ENCODE data around the gene PPM1H. TPM values are rescaled to one million over a fixed set of nuclear protein-coding genes. Genes with fewer than 3 reads are reported as not detected.

PPM1H gene
- total RNA-seq, 2 experiments from 2014 or later, result not detected

- Mint-ChIP-seq H3K4me3 (no peak overlapping the region), H3K27me3 (ENCODE audit: low read depth) (peaks cover 5% of the 10 kb centered on the region), H3K36me3 (ENCODE audit: low read depth) (no peaks in the 10 kb centered on the region), H3K27ac (no peak overlapping the region), H3K9me3 (no peaks in the 10 kb centered on the region), H3K4me1 (ENCODE audit: low read depth) (no peaks in the 10 kb centered on the region)
- intact Hi-C loops (cut with micrococcal nuclease), result no loop called here
- no peak for DNase-seq
- CTCF ChIA-PET, result no interaction called here
Observed at GRCh38 chr12:62724285-62724684, 210.7 kb downstream of the PPM1H start.

- DNase-seq, result no peak
- no peak overlapping the region for H3K4me3 Mint-ChIP-seq
- H3K9me3 Mint-ChIP-seq, result no peaks in the 10 kb centered on the region
- no peaks in the 10 kb centered on the region for H3K36me3 Mint-ChIP-seq (ENCODE audit: low read depth)
- intact Hi-C loops (cut with micrococcal nuclease), result no loop called here
- no peaks in the 10 kb centered on the region for H3K27me3 Mint-ChIP-seq (ENCODE audit: low read depth)
- CTCF ChIA-PET, result no interaction called here
- H3K27ac Mint-ChIP-seq, result no peak overlapping the region
- H3K4me1 Mint-ChIP-seq (ENCODE audit: low read depth), result no peaks in the 10 kb centered on the region
Observed at GRCh38 chr12:62722971-62723680, 211.8 kb downstream of the PPM1H start.

GRCh38 chr12:62720661-62721330 is 214.2 kb downstream of the PPM1H start:
- Mint-ChIP-seq H3K36me3 (ENCODE audit: low read depth) (no peaks in the 10 kb centered on the region), H3K27ac (no peak overlapping the region), H3K27me3 (ENCODE audit: low read depth) (no peaks in the 10 kb centered on the region), H3K4me1 (ENCODE audit: low read depth) (no peaks in the 10 kb centered on the region), H3K4me3 (no peak overlapping the region), H3K9me3 (no peaks in the 10 kb centered on the region)
- CTCF ChIA-PET, result interaction anchor here (1.1 kb wide), 1 partner anchor 138 kb away, joined by 3 read pairs; no protein-coding TSS in a partner anchor
- DNase-seq, result no peak
- intact Hi-C loops (cut with micrococcal nuclease), result no loop called here

- Mint-ChIP-seq H3K27me3 (ENCODE audit: low read depth) (no peaks in the 10 kb centered on the region), H3K9me3 (no peaks in the 10 kb centered on the region), H3K36me3 (ENCODE audit: low read depth) (no peaks in the 10 kb centered on the region), H3K4me3 (no peak overlapping the region), H3K4me1 (ENCODE audit: low read depth) (no peaks in the 10 kb centered on the region), H3K27ac (no peak overlapping the region)
- intact Hi-C loops (cut with micrococcal nuclease), result no loop called here
- CTCF ChIA-PET, result no interaction called here
- no peak for DNase-seq
Observed at GRCh38 chr12:62720025-62720424, 214.9 kb downstream of the PPM1H start.

- H3K27ac Mint-ChIP-seq, result no peak overlapping the region
- CTCF ChIA-PET, result interaction anchor here (0.6 kb wide), 1 partner anchor 21 kb away, joined by 4 read pairs; no protein-coding TSS in a partner anchor
- H3K4me3 Mint-ChIP-seq, result no peak overlapping the region
- H3K36me3 Mint-ChIP-seq (ENCODE audit: low read depth), result no peaks in the 10 kb centered on the region
- H3K9me3 Mint-ChIP-seq, result no peaks in the 10 kb centered on the region
- DNase-seq, result no peak
- intact Hi-C loops (cut with micrococcal nuclease), result no loop called here
- H3K4me1 Mint-ChIP-seq (ENCODE audit: low read depth), result no peaks in the 10 kb centered on the region
- no peaks in the 10 kb centered on the region for H3K27me3 Mint-ChIP-seq (ENCODE audit: low read depth)
Observed at GRCh38 chr12:62718762-62719426, 216.1 kb downstream of the PPM1H start.

GRCh38 chr12:62717643-62718042 is 217.3 kb downstream of the PPM1H start:
- no peaks in the 10 kb centered on the region for H3K36me3 Mint-ChIP-seq (ENCODE audit: low read depth)
- H3K27me3 Mint-ChIP-seq (ENCODE audit: low read depth), result no peaks in the 10 kb centered on the region
- H3K9me3 Mint-ChIP-seq, result no peaks in the 10 kb centered on the region
- intact Hi-C loops (cut with micrococcal nuclease), result no loop called here
- no peak for DNase-seq
- CTCF ChIA-PET, result no interaction called here
- H3K4me1 Mint-ChIP-seq (ENCODE audit: low read depth), result no peaks in the 10 kb centered on the region
- no peak overlapping the region for H3K27ac Mint-ChIP-seq
- H3K4me3 Mint-ChIP-seq, result no peak overlapping the region

GRCh38 chr12:62716866-62717525 is 218.0 kb downstream of the PPM1H start:
- H3K36me3 Mint-ChIP-seq (ENCODE audit: low read depth), result no peaks in the 10 kb centered on the region
- CTCF ChIA-PET, result no interaction called here

GRCh38 chr12:62716037-62716436 is 218.9 kb downstream of the PPM1H start:
- no peak for DNase-seq
- no peaks in the 10 kb centered on the region for H3K9me3 Mint-ChIP-seq
- no peaks in the 10 kb centered on the region for H3K4me1 Mint-ChIP-seq (ENCODE audit: low read depth)
- no peak overlapping the region for H3K4me3 Mint-ChIP-seq
- no peak overlapping the region for H3K27ac Mint-ChIP-seq
- intact Hi-C loops (cut with micrococcal nuclease), result no loop called here
- no peaks in the 10 kb centered on the region for H3K36me3 Mint-ChIP-seq (ENCODE audit: low read depth)
- H3K27me3 Mint-ChIP-seq (ENCODE audit: low read depth), result no peaks in the 10 kb centered on the region
- CTCF ChIA-PET, result no interaction called here

More at GRCh38 chr12:62716866-62717525, 218.0 kb downstream of the PPM1H start:
- no peaks in the 10 kb centered on the region for H3K27me3 Mint-ChIP-seq (ENCODE audit: low read depth)
- H3K4me3 Mint-ChIP-seq, result no peak overlapping the region
- no peaks in the 10 kb centered on the region for H3K4me1 Mint-ChIP-seq (ENCODE audit: low read depth)
- DNase-seq, result no peak
- intact Hi-C loops (cut with micrococcal nuclease), result no loop called here
- H3K9me3 Mint-ChIP-seq, result no peaks in the 10 kb centered on the region
- H3K27ac Mint-ChIP-seq, result no peak overlapping the region

- Mint-ChIP-seq H3K27me3 (ENCODE audit: low read depth) (no peaks in the 10 kb centered on the region), H3K27ac (no peak overlapping the region), H3K9me3 (no peaks in the 10 kb centered on the region), H3K36me3 (ENCODE audit: low read depth) (no peaks in the 10 kb centered on the region), H3K4me3 (no peak overlapping the region), H3K4me1 (ENCODE audit: low read depth) (no peaks in the 10 kb centered on the region)
- intact Hi-C loops (cut with micrococcal nuclease), result no loop called here
- no peak for DNase-seq
- CTCF ChIA-PET, result interaction anchor here (0.7 kb wide), 1 partner anchor 133 kb away, joined by 3 read pairs; no protein-coding TSS in a partner anchor
Observed at GRCh38 chr12:62714774-62715721, 219.9 kb downstream of the PPM1H start.

- Mint-ChIP-seq H3K36me3 (ENCODE audit: low read depth) (no peaks in the 10 kb centered on the region), H3K4me1 (ENCODE audit: low read depth) (no peaks in the 10 kb centered on the region), H3K4me3 (no peak overlapping the region), H3K27me3 (ENCODE audit: low read depth) (no peaks in the 10 kb centered on the region), H3K27ac (no peak overlapping the region), H3K9me3 (no peaks in the 10 kb centered on the region)
- CTCF ChIA-PET, result interaction anchor here (0.7 to 1.3 kb wide), 3 partner anchors 73 to 133 kb away, joined by 3 to 4 read pairs (median 3); no protein-coding TSS in a partner anchor
- intact Hi-C loops (cut with micrococcal nuclease), result no loop called here
- DNase-seq, result no peak
Observed at GRCh38 chr12:62714181-62714773, 220.7 kb downstream of the PPM1H start.

GRCh38 chr12:62713723-62714122 is 221.2 kb downstream of the PPM1H start:
- Mint-ChIP-seq H3K4me3 (no peak overlapping the region), H3K27ac (no peak overlapping the region), H3K27me3 (ENCODE audit: low read depth) (no peaks in the 10 kb centered on the region), H3K36me3 (ENCODE audit: low read depth) (no peaks in the 10 kb centered on the region), H3K4me1 (ENCODE audit: low read depth) (no peaks in the 10 kb centered on the region), H3K9me3 (no peaks in the 10 kb centered on the region)
- no peak for DNase-seq
- intact Hi-C loops (cut with micrococcal nuclease), result no loop called here
- CTCF ChIA-PET, result interaction anchor here (0.8 to 1.3 kb wide), 2 partner anchors 73 to 86 kb away, joined by 3 to 4 read pairs; no protein-coding TSS in a partner anchor
